ENCODE data around the gene RBM4B. TPM values are rescaled to one million over a fixed set of nuclear protein-coding genes. Genes with fewer than 3 reads are reported as not detected.
A peak's percentile ranks its signal among the peaks of the same experiment; 100 is the strongest.

Gene RBM4B
- polyA plus RNA-seq, 2 donors, result 12.0 to 12.8 TPM

GRCh38 chr11:66689661-66690590, 12.2 kb upstream of the RBM4B start:
- Histone ChIP-seq H3K9me3 (ENCODE audit: control insufficient read depth in 2 of 2, insufficient read depth in 1 of 2, low read depth in 1 of 2, low read length in 1 of 2) (no peaks in the 10 kb centered on the region), H3K36me3 (ENCODE audit: control insufficient read depth in 2 of 2, insufficient read depth in 2 of 2, low read length in 1 of 2) (peaks cover 4 to 61% of the 10 kb centered on the region in 2 donors), H3K27ac (ENCODE audit: low read depth in 2 of 2, low read length in 1 of 2) (no peak overlapping the region), H3K4me3 (ENCODE audit: low read depth in 1 of 2, low read length in 2 of 2) (no peak overlapping the region), H3K27me3 (ENCODE audit: control insufficient read depth in 1 of 2, insufficient read depth in 2 of 2, low read length in 2 of 2) (no peaks in the 10 kb centered on the region), H3K4me1 (ENCODE audit: control insufficient read depth in 2 of 2, insufficient read depth in 2 of 2, low read length in 1 of 2) (peaks cover 5 to 11% of the 10 kb centered on the region in 2 donors)
- WGBS, 2 donors, result 92 to 93% methylated on average over 27 to 32 of the region's 32 CpGs

GRCh38 chr11:66688561-66689534, 11.2 kb upstream of the RBM4B start:
- Histone ChIP-seq H3K9me3 (ENCODE audit: control insufficient read depth in 2 of 2, insufficient read depth in 1 of 2, low read depth in 1 of 2, low read length in 1 of 2) (no peaks in the 10 kb centered on the region), H3K4me3 (ENCODE audit: low read depth in 1 of 2, low read length in 2 of 2) (no peak overlapping the region), H3K36me3 (ENCODE audit: control insufficient read depth in 2 of 2, insufficient read depth in 2 of 2, low read length in 1 of 2) (peaks cover 1 to 59% of the 10 kb centered on the region in 2 donors)

GRCh38 chr11:66687831-66688281, 10.2 kb upstream of the RBM4B start:
- Histone ChIP-seq H3K9me3 (ENCODE audit: control insufficient read depth in 2 of 2, insufficient read depth in 1 of 2, low read depth in 1 of 2, low read length in 1 of 2) (no peaks in the 10 kb centered on the region), H3K36me3 (ENCODE audit: control insufficient read depth in 2 of 2, insufficient read depth in 2 of 2, low read length in 1 of 2) (peaks cover 0 to 49% of the 10 kb centered on the region in 2 donors), H3K27me3 (ENCODE audit: control insufficient read depth in 1 of 2, insufficient read depth in 2 of 2, low read length in 2 of 2) (no peaks in the 10 kb centered on the region), H3K4me1 (ENCODE audit: control insufficient read depth in 2 of 2, insufficient read depth in 2 of 2, low read length in 1 of 2) (peaks cover 5 to 11% of the 10 kb centered on the region in 2 donors), H3K27ac (ENCODE audit: low read depth in 2 of 2, low read length in 1 of 2) (peak overlapping the region; percentile 1 to 81), H3K4me3 (ENCODE audit: low read depth in 1 of 2, low read length in 2 of 2) (no peak overlapping the region)
- WGBS, 2 donors, result 66 to 79% methylated on average over 13 of the region's 13 CpGs

More at GRCh38 chr11:66688561-66689534, 11.2 kb upstream of the RBM4B start:
- no peak overlapping the region for H3K27ac ChIP-seq (ENCODE audit: low read depth in 2 of 2, low read length in 1 of 2)
- 85 to 87% methylated on average over 28 of the region's 28 CpGs for WGBS, 2 donors
- no peaks in the 10 kb centered on the region for H3K27me3 ChIP-seq (ENCODE audit: control insufficient read depth in 1 of 2, insufficient read depth in 2 of 2, low read length in 2 of 2)
- peaks cover 5 to 11% of the 10 kb centered on the region in 2 donors for H3K4me1 ChIP-seq (ENCODE audit: control insufficient read depth in 2 of 2, insufficient read depth in 2 of 2, low read length in 1 of 2)

- peak overlapping the region; percentile 81 to 92 for H3K27ac ChIP-seq (ENCODE audit: low read depth in 2 of 2, low read length in 1 of 2)
- no peaks in the 10 kb centered on the region for H3K9me3 ChIP-seq (ENCODE audit: control insufficient read depth in 2 of 2, insufficient read depth in 1 of 2, low read depth in 1 of 2, low read length in 1 of 2)
- 58 to 74% methylated on average over 33 of the region's 33 CpGs for WGBS, 2 donors
- H3K4me1 ChIP-seq (ENCODE audit: control insufficient read depth in 2 of 2, insufficient read depth in 2 of 2, low read length in 1 of 2), result peaks cover 5 to 11% of the 10 kb centered on the region in 2 donors
- peaks cover 0 to 42% of the 10 kb centered on the region in 2 donors for H3K36me3 ChIP-seq (ENCODE audit: control insufficient read depth in 2 of 2, insufficient read depth in 2 of 2, low read length in 1 of 2)
- H3K4me3 ChIP-seq (ENCODE audit: low read depth in 1 of 2, low read length in 2 of 2), result no peak overlapping the region
- no peaks in the 10 kb centered on the region for H3K27me3 ChIP-seq (ENCODE audit: control insufficient read depth in 1 of 2, insufficient read depth in 2 of 2, low read length in 2 of 2)
Measured at GRCh38 chr11:66686801-66687750, 9.4 kb upstream of the RBM4B start.

GRCh38 chr11:66686100-66686785, 8.6 kb upstream of the RBM4B start:
- Histone ChIP-seq H3K36me3 (ENCODE audit: control insufficient read depth in 2 of 2, insufficient read depth in 2 of 2, low read length in 1 of 2) (peaks cover 0 to 35% of the 10 kb centered on the region in 2 donors), H3K27me3 (ENCODE audit: control insufficient read depth in 1 of 2, insufficient read depth in 2 of 2, low read length in 2 of 2) (no peaks in the 10 kb centered on the region), H3K4me3 (ENCODE audit: low read depth in 1 of 2, low read length in 2 of 2) (no peak overlapping the region), H3K4me1 (ENCODE audit: control insufficient read depth in 2 of 2, insufficient read depth in 2 of 2, low read length in 1 of 2) (peaks cover 5 to 11% of the 10 kb centered on the region in 2 donors), H3K27ac (ENCODE audit: low read depth in 2 of 2, low read length in 1 of 2) (peak overlapping the region; percentile 81 to 92), H3K9me3 (ENCODE audit: control insufficient read depth in 2 of 2, insufficient read depth in 1 of 2, low read depth in 1 of 2, low read length in 1 of 2) (no peaks in the 10 kb centered on the region)
- 54 to 65% methylated on average over 15 of the region's 15 CpGs for WGBS, 2 donors

- no peak overlapping the region for H3K4me3 ChIP-seq (ENCODE audit: low read depth in 1 of 2, low read length in 2 of 2)
- 58 to 66% methylated on average over 27 of the region's 27 CpGs for WGBS, 2 donors
- peaks cover 0 to 31% of the 10 kb centered on the region in 2 donors for H3K36me3 ChIP-seq (ENCODE audit: control insufficient read depth in 2 of 2, insufficient read depth in 2 of 2, low read length in 1 of 2)
- no peaks in the 10 kb centered on the region for H3K9me3 ChIP-seq (ENCODE audit: control insufficient read depth in 2 of 2, insufficient read depth in 1 of 2, low read depth in 1 of 2, low read length in 1 of 2)
- no peaks in the 10 kb centered on the region for H3K27me3 ChIP-seq (ENCODE audit: control insufficient read depth in 1 of 2, insufficient read depth in 2 of 2, low read length in 2 of 2)
- peak overlapping the region; percentile 81 to 92 for H3K27ac ChIP-seq (ENCODE audit: low read depth in 2 of 2, low read length in 1 of 2)
- peaks cover 5 to 11% of the 10 kb centered on the region in 2 donors for H3K4me1 ChIP-seq (ENCODE audit: control insufficient read depth in 2 of 2, insufficient read depth in 2 of 2, low read length in 1 of 2)
Measured at GRCh38 chr11:66685276-66686099, 7.8 kb upstream of the RBM4B start.

GRCh38 chr11:66684635-66685034, 6.9 kb upstream of the RBM4B start:
- Histone ChIP-seq H3K27ac (ENCODE audit: low read depth in 2 of 2, low read length in 1 of 2) (peak overlapping the region in 1 of 2 donors; percentile 92), H3K9me3 (ENCODE audit: control insufficient read depth in 2 of 2, insufficient read depth in 1 of 2, low read depth in 1 of 2, low read length in 1 of 2) (no peaks in the 10 kb centered on the region)
- 93 to 98% methylated on average over 2 of the region's 2 CpGs for WGBS, 2 donors

GRCh38 chr11:66683877-66684276, 6.2 kb upstream of the RBM4B start:
- no peaks in the 10 kb centered on the region for H3K9me3 ChIP-seq (ENCODE audit: control insufficient read depth in 2 of 2, insufficient read depth in 1 of 2, low read depth in 1 of 2, low read length in 1 of 2)
- H3K27ac ChIP-seq (ENCODE audit: low read depth in 2 of 2, low read length in 1 of 2), result no peak overlapping the region
- H3K36me3 ChIP-seq (ENCODE audit: control insufficient read depth in 2 of 2, insufficient read depth in 2 of 2, low read length in 1 of 2), result peaks cover 0 to 21% of the 10 kb centered on the region in 2 donors
- 87 to 88% methylated on average over 8 of the region's 8 CpGs for WGBS, 2 donors
- H3K4me1 ChIP-seq (ENCODE audit: control insufficient read depth in 2 of 2, insufficient read depth in 2 of 2, low read length in 1 of 2), result peaks cover 5 to 11% of the 10 kb centered on the region in 2 donors
- H3K27me3 ChIP-seq (ENCODE audit: control insufficient read depth in 1 of 2, insufficient read depth in 2 of 2, low read length in 2 of 2), result no peaks in the 10 kb centered on the region
- H3K4me3 ChIP-seq (ENCODE audit: low read depth in 1 of 2, low read length in 2 of 2), result no peak overlapping the region

More at GRCh38 chr11:66684635-66685034, 6.9 kb upstream of the RBM4B start:
- peaks cover 5 to 11% of the 10 kb centered on the region in 2 donors for H3K4me1 ChIP-seq (ENCODE audit: control insufficient read depth in 2 of 2, insufficient read depth in 2 of 2, low read length in 1 of 2)
- no peak overlapping the region for H3K4me3 ChIP-seq (ENCODE audit: low read depth in 1 of 2, low read length in 2 of 2)
- no peaks in the 10 kb centered on the region for H3K27me3 ChIP-seq (ENCODE audit: control insufficient read depth in 1 of 2, insufficient read depth in 2 of 2, low read length in 2 of 2)
- peaks cover 0 to 22% of the 10 kb centered on the region in 2 donors for H3K36me3 ChIP-seq (ENCODE audit: control insufficient read depth in 2 of 2, insufficient read depth in 2 of 2, low read length in 1 of 2)
